ENCODE measurements around the gene DYNLL2. TPM values are rescaled to one million over a fixed set of nuclear protein-coding genes. Genes with fewer than 3 reads are reported as not detected.
"Not testable (repeated sequence)": the region's sequence is repeated elsewhere in the genome, so short reads cannot be mapped to it uniquely, and the experiment has no call there.

DYNLL2 gene
- total RNA-seq, 1 experiment from 2014 or later, result 16.0 TPM

- Histone ChIP-seq H3K27me3 (no peaks in the 10 kb centered on the region; the same call in 1 of the 2 replicates), H3K36me3 (peaks cover 29% of the 10 kb centered on the region), H3K4me1 (peaks cover 11% of the 10 kb centered on the region; the same call in 1 of the 2 replicates), H3K9me3 (replicated peaks) (no peaks in the 10 kb centered on the region), H3K4me3 (peak overlapping the region; percentile 90), H3K27ac (no peak overlapping the region; the same call in 1 of the 2 replicates)
- peak; percentile 13 to 34 for DNase-seq
Observed at GRCh38 chr17:58084317-58084981, 1.2 kb downstream of the DYNLL2 start.

- Histone ChIP-seq H3K4me3 (peak overlapping the region; percentile 90), H3K27me3 (no peaks in the 10 kb centered on the region; the same call in 1 of the 2 replicates), H3K36me3 (peaks cover 34% of the 10 kb centered on the region), H3K9me3 (replicated peaks) (no peaks in the 10 kb centered on the region), H3K27ac (no peak overlapping the region), H3K4me1 (peaks cover 11% of the 10 kb centered on the region; the same call in 1 of the 2 replicates)
- no peak for DNase-seq
Observed at GRCh38 chr17:58085039-58085715, 2.0 kb downstream of the DYNLL2 start.

DNA sequence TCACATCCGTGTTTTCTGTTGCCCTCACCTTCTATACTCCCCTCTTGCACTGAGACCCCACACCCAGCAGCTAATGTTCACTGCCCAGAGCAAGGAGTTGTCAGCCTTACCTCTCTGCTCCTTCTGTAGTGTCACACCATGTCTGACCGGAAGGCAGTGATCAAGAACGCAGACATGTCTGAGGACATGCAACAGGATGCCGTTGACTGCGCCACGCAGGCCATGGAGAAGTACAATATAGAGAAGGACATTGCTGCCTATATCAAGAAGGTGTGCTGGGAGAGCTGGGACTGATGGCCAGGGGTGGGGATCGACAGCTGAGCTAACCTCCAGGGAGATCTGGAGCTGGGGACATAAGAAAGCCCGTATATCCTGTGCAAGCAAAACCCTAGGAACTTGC lies 3.7 kb downstream of the DYNLL2 start:
- H3K4me1 ChIP-seq, result peaks cover 11% of the 10 kb centered on the region; the same call in 1 of the 2 replicates
- H3K4me3 ChIP-seq, result no peak overlapping the region
- H3K36me3 ChIP-seq, result peaks cover 47% of the 10 kb centered on the region

GRCh38 chr17:58088624-58089023 lies 5.4 kb downstream of the DYNLL2 start:
- Histone ChIP-seq H3K9me3 (replicated peaks) (no peaks in the 10 kb centered on the region), H3K27ac (no peak overlapping the region), H3K27me3 (no peaks in the 10 kb centered on the region), H3K4me3 (no peak overlapping the region), H3K36me3 (peaks cover 47% of the 10 kb centered on the region), H3K4me1 (peaks cover 6% of the 10 kb centered on the region; the same call in 1 of the 2 replicates)
- DNase-seq, result no peak

More for the DNA sequence above, 3.7 kb downstream of the DYNLL2 start:
- Histone ChIP-seq H3K27me3 (no peaks in the 10 kb centered on the region), H3K9me3 (replicated peaks) (no peaks in the 10 kb centered on the region), H3K27ac (no peak overlapping the region)
- no peak for DNase-seq

DNA sequence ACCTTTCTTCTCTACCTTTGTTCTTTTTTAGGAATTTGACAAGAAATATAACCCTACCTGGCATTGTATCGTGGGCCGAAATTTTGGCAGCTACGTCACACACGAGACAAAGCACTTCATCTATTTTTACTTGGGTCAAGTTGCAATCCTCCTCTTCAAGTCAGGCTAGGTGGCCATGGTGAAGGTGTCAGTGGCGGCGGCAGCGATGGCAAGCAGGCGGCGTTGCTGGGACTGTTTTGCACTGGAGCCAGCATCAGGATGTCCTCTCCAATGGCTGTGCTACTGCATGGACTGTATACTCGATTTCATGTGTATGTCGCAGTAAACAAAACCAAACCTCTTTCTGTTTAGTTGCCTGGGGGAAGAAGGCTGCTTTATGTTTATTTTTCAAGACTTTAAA lies 5.9 kb downstream of the DYNLL2 start:
- Histone ChIP-seq H3K9me3 (replicated peaks) (no peaks in the 10 kb centered on the region), H3K36me3 (peaks cover 47% of the 10 kb centered on the region), H3K27me3 (no peaks in the 10 kb centered on the region), H3K4me3 (no peak overlapping the region), H3K27ac (no peak overlapping the region), H3K4me1 (peaks cover 6% of the 10 kb centered on the region; the same call in 1 of the 2 replicates)
- DNase-seq, result no peak

DNA sequence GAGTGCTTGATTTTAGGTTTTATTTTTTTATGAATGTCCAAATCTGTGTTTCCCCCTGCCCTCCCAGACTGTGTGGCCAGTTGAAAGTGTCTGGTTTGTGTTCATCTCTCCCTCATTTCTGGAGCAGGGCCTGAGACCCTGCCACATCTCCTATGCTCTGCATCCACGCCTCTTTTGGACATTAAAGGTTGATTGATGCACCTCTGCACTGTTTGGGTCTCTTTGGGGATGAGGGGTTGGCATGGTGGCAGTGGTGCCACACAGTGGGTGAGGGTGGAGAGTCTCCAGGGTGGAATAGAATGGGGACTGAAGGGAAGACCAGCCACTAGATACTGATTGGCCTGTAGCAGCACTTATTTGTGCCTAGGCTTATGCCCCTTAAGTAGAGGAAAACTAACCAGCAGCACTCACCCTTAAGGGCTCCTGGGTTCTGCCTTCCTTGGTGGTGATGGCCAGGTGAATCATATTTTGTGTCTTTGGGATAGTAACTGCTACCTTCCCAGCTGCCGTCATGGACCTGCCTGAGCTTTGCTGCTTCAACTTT lies 7.9 kb downstream of the DYNLL2 start:
- peaks cover 38% of the 10 kb centered on the region for H3K36me3 ChIP-seq

GRCh38 chr17:58092101-58092796 lies 9.0 kb downstream of the DYNLL2 start:
- H3K27ac ChIP-seq, result no peak overlapping the region
- H3K36me3 ChIP-seq, result peaks cover 30% of the 10 kb centered on the region
- no peaks in the 10 kb centered on the region for H3K9me3 ChIP-seq (replicated peaks)
- H3K4me1 ChIP-seq, result no peaks in the 10 kb centered on the region
- H3K27me3 ChIP-seq, result no peaks in the 10 kb centered on the region
- no peak for DNase-seq
- H3K4me3 ChIP-seq, result no peak overlapping the region

More for the DNA sequence above, 7.9 kb downstream of the DYNLL2 start:
- H3K4me3 ChIP-seq, result no peak overlapping the region
- H3K4me1 ChIP-seq, result no peaks in the 10 kb centered on the region
- no peaks in the 10 kb centered on the region for H3K9me3 ChIP-seq (replicated peaks)
- no peak for DNase-seq
- H3K27ac ChIP-seq, result no peak overlapping the region
- no peaks in the 10 kb centered on the region for H3K27me3 ChIP-seq

DNA sequence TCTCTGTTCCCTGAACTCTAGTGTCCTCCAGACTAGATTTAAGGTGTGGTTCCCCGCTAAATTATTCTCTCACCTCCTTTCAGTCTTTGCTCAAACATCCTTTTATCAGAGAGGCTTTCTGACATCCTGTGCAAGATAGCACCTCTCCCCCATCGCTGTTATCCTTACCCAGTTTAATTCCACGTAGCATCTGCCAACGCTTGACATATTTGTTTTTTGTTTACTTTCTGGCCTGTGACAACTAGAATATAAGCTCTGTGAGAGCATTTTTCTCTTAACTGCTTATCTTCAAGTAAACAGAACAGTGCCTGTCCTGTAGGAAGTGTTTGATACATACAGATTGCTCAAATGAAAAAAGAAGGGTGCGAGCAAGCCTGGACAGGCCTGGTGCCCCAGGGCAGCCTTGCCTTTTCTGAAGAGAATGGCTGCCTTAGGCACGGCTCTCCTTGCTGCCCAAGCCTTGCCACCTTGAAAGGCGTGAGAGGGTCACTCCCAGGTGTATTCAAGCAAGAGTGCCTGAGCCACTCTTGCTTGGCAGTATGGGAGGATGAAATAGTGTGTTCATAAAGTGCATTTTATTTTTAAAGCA lies 9.7 kb downstream of the DYNLL2 start:
- Histone ChIP-seq H3K4me1 (no peaks in the 10 kb centered on the region), H3K4me3 (no peak overlapping the region), H3K36me3 (peaks cover 25% of the 10 kb centered on the region), H3K27me3 (no peaks in the 10 kb centered on the region), H3K27ac (no peak overlapping the region), H3K9me3 (replicated peaks) (no peaks in the 10 kb centered on the region)
- DNase-seq, result no peak

DNA sequence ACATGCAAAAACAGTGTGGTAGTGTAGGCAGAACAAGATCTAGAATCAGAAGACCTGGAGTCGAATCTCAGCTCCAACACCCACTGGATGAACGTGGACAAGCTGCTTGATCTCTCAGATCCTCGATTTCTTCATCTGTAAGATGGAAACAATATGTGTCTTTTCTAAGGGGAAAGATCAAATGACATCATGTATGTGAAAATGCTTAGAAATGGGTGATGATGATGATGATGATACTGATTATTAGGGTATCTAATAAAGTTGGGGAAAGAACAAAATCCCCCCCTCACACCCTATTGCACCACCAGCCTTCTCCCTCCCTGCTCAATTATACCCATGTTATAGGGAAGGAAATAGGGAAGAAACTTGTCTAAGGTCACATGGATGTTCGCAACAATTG lies 10.9 kb downstream of the DYNLL2 start:
- no peaks in the 10 kb centered on the region for H3K9me3 ChIP-seq (replicated peaks)
- peaks cover 18% of the 10 kb centered on the region for H3K36me3 ChIP-seq
- DNase-seq, result no peak
- H3K4me3 ChIP-seq, result no peak overlapping the region
- H3K27me3 ChIP-seq, result no peaks in the 10 kb centered on the region
- H3K27ac ChIP-seq, result no peak overlapping the region
- H3K4me1 ChIP-seq, result no peaks in the 10 kb centered on the region

GRCh38 chr17:58096892-58097291 lies 13.7 kb downstream of the DYNLL2 start:
- Histone ChIP-seq H3K27me3 (no peaks in the 10 kb centered on the region), H3K4me3 (no peak overlapping the region), H3K36me3 (no peaks in the 10 kb centered on the region; the same call in 1 of the 2 replicates), H3K4me1 (no peaks in the 10 kb centered on the region), H3K9me3 (replicated peaks) (no peaks in the 10 kb centered on the region), H3K27ac (no peak overlapping the region)
- peak in 1 of 2 experiments; percentile 15 for DNase-seq

- no peak for DNase-seq
- Histone ChIP-seq H3K9me3 (replicated peaks) (no peaks in the 10 kb centered on the region), H3K4me3 (no peak overlapping the region), H3K27ac (no peak overlapping the region), H3K36me3 (no peaks in the 10 kb centered on the region; the same call in 1 of the 2 replicates), H3K27me3 (no peaks in the 10 kb centered on the region), H3K4me1 (no peaks in the 10 kb centered on the region)
Observed at GRCh38 chr17:58097384-58098088, 14.3 kb downstream of the DYNLL2 start.

DNA sequence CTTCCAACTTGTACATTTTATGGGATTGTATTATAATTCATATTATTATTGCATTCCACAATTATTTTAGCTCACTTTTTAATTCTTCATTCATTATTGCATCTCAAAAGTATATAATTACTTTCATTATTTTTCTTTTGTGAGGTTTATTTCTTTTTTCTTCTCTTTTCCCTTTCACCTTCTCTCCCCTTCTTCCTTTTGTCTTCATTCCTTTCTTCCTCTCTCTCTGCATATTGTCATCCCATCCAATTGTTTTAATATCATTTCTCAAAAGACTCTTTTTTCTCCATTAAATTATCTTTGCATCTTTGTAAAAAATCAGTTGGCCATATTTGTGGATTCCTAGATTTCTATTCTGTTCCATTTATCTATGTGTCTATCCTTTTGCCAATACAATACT lies 17.3 kb downstream of the DYNLL2 start:
- Histone ChIP-seq H3K4me3 (no peak overlapping the region), H3K9me3 (replicated peaks) (no peaks in the 10 kb centered on the region), H3K27me3 (no peaks in the 10 kb centered on the region), H3K4me1 (no peaks in the 10 kb centered on the region), H3K27ac (no peak overlapping the region), H3K36me3 (no peaks in the 10 kb centered on the region)
- DNase-seq, result no peak

DNA sequence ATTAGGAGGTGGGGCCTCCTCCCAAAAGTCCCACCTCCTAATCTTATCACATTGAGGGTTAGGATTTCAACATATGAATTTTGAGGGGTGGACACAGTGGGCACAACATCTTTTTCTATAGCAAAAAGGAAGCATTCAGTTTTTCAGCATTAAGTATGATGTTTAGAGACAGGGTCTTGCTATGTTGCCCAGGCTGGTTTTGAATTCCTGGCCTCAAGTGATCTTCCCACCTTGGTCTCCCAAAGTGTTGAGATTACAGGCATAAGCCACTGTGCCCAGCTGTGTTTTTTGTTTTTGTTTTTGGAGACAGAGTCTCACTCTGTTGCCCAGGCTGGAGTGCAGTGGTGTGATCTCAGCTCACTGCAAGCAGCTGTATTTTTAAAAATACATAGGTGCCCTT lies 18.7 kb downstream of the DYNLL2 start:
- DNase-seq, H3K27ac ChIP-seq, H3K4me3 ChIP-seq: not testable (repeated sequence)

DNA sequence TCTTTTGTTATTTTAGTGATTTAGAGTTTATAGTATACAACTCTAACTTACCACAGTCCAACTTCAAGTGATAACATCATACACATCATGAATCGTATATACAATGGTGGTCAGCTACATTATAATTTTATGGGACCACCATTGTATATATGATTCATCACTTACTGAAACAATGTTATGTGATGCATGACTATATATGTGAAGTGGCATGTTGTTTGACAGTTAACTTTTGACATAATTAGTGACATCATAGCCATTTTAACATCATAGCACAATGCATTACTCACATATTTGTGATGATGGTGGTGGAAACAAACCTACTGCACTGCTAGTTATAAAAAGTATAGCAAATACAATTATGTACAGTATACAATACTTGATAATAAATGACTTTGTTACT lies 21.9 kb downstream of the DYNLL2 start:
- Histone ChIP-seq H3K27me3 (no peaks in the 10 kb centered on the region), H3K36me3 (no peaks in the 10 kb centered on the region), H3K9me3 (replicated peaks) (no peaks in the 10 kb centered on the region), H3K4me3 (no peak overlapping the region), H3K27ac (no peak overlapping the region), H3K4me1 (no peaks in the 10 kb centered on the region)
- no peak for DNase-seq

More for the DNA sequence above, 18.7 kb downstream of the DYNLL2 start:
- H3K36me3 ChIP-seq; H3K9me3 ChIP-seq (replicated peaks); H3K4me1 ChIP-seq; H3K27me3 ChIP-seq: not testable (repeated sequence)
